ENCODE results near the gene GRK1. TPM values are rescaled to one million over a fixed set of nuclear protein-coding genes. Genes with fewer than 3 reads are reported as not detected.

Gene GRK1
- total and polyA plus RNA-seq, 2 of the 13 experiments (the other 11 are each of a cell fraction or from before 2014, with no cell fraction given): 0.07 to 0.12 TPM

GRCh38 chr13:113746671-113747070 lies 79.7 kb downstream of the GRK1 start:
- Histone ChIP-seq H3K27ac (ENCODE audit: extremely low read length, insufficient read depth, low read length) (peak overlapping the region; percentile 49), H3K4me3 (replicated peaks in 1 of 3; ENCODE audit: insufficient read depth in 1 of 3, low read depth in 2 of 3, low read length in 3 of 3) (no peak overlapping the region; a peak in 1 of 6 replicates), H4K20me1 (ENCODE audit: insufficient read depth, low read length) (no peaks in the 10 kb centered on the region), H3K9me3 (ENCODE audit: low read length) (no peaks in the 10 kb centered on the region), H3K27me3 (ENCODE audit: control insufficient read depth in 1 of 2, insufficient read depth in 2 of 2, low read length in 2 of 2) (no peaks in the 10 kb centered on the region; a peak in 1 of 5 replicates), H3K4me2 (ENCODE audit: low read depth, low read length) (peak overlapping the region; percentile 60), H2AFZ (ENCODE audit: low read length) (no peak overlapping the region), H3K4me1 (ENCODE audit: insufficient read depth, low read length) (peaks cover 69% of the 10 kb centered on the region), H3K36me3 (replicated peaks in 1 of 2; ENCODE audit: control insufficient read depth in 1 of 2, insufficient read depth in 2 of 2, low read length in 2 of 2) (no peaks in the 10 kb centered on the region), H3K79me2 (ENCODE audit: insufficient read depth, low read length) (no peaks in the 10 kb centered on the region), H3K9ac (ENCODE audit: insufficient read depth, low read depth, low read length) (peak overlapping the region; percentile 52; the same call in 1 of the 2 replicates)
- in situ Hi-C loops (cut with HindIII; ENCODE audit: extremely low pct_ligation_motif_present, low pct_unique_long_range_greater_than_20kb): no loop called here
- DNase-seq (ENCODE audit: low spot score) (no peak), ATAC-seq (no peak), FAIRE-seq (no peak)
- ChIA-PET POLR2A (interaction anchor here (1.3 kb wide), 1 partner anchor 11 kb away, joined by 8 read pairs; no protein-coding TSS in a partner anchor), CTCF (ENCODE audit: low intra/inter-chr PET ratio, low total read pairs) (no interaction called here)
- 85% methylated on average over 12 of the region's 12 CpGs for WGBS (ENCODE audit: low lambda C conversion rate)
- TF ChIP-seq GABPB1 (CRISPR knock-in tag; IDR thresholded peaks at IDR 0.05) (no peak), CCDC6 (CRISPR knock-in tag; IDR thresholded peaks at IDR 0.05) (no peak), ZMAT3 (CRISPR knock-in tag; conservative IDR thresholded peaks at IDR 0.05) (no peak), ZNF546 (CRISPR knock-in tag; conservative IDR thresholded peaks at IDR 0.05) (no peak), FOXA3 (CRISPR knock-in tag; IDR thresholded peaks at IDR 0.05) (no peak)
- TF ChIP-seq, protein P1, sequence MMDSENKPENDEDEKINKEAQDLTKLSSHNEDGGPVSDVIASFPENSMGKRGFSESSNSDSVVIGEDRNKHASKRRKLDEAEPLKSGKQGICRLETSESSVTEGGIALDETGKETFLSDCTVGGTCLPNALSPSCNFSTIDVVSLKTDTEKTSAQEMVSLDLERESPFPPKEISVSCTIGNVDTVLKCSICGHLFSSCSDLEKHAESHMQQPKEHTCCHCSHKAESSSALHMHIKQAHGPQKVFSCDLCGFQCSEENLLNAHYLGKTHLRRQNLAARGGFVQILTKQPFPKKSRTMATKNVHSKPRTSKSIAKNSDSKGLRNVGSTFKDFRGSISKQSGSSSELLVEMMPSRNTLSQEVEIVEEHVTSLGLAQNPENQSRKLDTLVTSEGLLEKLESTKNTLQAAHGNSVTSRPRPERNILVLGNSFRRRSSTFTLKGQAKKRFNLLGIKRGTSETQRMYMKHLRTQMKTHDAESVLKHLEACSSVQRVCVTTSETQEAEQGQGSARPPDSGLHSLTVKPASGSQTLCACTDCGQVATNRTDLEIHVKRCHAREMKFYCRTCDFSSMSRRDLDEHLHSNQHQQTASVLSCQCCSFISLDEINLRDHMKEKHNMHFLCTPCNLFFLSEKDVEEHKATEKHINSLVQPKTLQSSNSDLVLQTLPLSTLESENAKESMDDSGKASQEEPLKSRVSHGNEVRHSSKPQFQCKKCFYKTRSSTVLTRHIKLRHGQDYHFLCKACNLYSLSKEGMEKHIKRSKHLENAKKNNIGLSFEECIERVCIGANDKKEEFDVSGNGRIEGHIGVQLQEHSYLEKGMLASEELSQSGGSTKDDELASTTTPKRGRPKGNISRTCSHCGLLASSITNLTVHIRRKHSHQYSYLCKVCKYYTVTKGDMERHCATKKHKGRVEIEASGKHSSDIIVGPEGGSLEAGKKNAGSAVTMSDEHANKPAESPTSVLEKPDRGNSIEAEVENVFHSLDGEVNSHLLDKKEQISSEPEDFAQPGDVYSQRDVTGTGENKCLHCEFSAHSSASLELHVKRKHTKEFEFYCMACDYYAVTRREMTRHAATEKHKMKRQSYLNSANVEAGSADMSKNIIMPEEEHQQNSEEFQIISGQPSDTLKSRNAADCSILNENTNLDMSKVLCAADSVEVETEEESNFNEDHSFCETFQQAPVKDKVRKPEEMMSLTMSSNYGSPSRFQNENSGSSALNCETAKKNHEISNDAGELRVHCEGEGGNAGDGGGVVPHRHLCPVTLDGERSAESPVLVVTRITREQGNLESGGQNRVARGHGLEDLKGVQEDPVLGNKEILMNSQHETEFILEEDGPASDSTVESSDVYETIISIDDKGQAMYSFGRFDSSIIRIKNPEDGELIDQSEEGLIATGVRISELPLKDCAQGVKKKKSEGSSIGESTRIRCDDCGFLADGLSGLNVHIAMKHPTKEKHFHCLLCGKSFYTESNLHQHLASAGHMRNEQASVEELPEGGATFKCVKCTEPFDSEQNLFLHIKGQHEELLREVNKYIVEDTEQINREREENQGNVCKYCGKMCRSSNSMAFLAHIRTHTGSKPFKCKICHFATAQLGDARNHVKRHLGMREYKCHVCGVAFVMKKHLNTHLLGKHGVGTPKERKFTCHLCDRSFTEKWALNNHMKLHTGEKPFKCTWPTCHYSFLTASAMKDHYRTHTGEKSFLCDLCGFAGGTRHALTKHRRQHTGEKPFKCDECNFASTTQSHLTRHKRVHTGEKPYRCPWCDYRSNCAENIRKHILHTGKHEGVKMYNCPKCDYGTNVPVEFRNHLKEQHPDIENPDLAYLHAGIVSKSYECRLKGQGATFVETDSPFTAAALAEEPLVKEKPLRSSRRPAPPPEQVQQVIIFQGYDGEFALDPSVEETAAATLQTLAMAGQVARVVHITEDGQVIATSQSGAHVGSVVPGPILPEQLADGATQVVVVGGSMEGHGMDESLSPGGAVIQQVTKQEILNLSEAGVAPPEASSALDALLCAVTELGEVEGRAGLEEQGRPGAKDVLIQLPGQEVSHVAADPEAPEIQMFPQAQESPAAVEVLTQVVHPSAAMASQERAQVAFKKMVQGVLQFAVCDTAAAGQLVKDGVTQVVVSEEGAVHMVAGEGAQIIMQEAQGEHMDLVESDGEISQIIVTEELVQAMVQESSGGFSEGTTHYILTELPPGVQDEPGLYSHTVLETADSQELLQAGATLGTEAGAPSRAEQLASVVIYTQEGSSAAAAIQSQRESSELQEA (CRISPR knock-in tag; IDR thresholded peaks at IDR 0.05; ENCODE audit: not compliant biosample characterization): no peak
- BruUV-seq (replicated peaks): no TSS peak
- intact Hi-C loops (cut with micrococcal nuclease; ENCODE audit: unreplicated experiment): no loop called here

Data from HepG2 (cell line).